ENCODE results near the gene SLC39A7. TPM values are rescaled to one million over a fixed set of nuclear protein-coding genes. Genes with fewer than 3 reads are reported as not detected.
A peak's percentile ranks its signal among the peaks of the same experiment; 100 is the strongest.

The SLC39A7 gene
- total and polyA plus RNA-seq, 2 of the 13 experiments (the other 11 are each of a cell fraction or from before 2014, with no cell fraction given): 142 to 229 TPM

DNA sequence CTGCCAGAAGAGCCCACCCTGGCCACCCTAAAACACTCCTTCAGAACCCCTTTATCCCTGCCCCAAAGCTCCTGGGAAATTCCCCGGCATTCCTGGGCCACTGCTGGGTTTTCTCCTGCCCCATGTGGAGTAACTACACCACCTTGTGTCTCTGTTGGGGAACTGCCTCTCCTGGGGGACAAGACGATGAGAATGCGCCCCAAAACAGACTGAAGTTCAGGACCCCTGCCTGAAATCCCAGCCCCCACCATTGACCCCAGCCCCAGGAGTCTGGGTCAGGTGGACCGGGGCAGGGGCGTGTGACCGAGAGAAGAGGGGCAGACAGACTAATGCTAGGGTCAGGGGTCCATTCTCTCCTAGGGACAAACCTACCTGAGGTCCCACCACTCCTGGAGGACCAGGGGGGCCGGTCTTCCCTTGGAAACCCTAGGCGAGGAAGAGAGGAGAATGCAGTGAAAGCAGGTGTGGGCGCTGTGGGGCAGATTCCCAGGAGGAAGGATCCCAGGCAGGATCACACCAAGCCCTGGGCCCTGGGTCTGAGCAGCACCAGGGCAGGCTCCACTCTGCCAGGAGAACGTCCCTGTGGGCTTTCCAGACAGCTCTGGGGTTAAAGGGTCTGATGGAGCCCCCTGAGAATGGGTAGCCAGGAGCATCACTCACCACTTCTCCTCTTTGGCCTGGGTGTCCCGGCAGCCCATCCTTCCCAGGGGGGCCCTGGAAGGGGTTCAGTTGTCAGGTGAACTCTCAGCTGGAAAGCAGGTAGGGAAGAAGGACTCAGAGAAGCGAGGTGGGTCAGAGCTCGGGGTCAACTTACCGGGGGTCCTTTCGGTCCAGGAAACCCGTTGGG is 27.8 kb upstream of the SLC39A7 start (continued):
- TF ChIP-seq ZNF646 (CRISPR knock-in tag; IDR thresholded peaks at IDR 0.05): no peak
- no peak for TF ChIP-seq CC2D1A (CRISPR knock-in tag; IDR thresholded peaks at IDR 0.05)
- TF ChIP-seq FOXJ3 (CRISPR knock-in tag; IDR thresholded peaks at IDR 0.05; ENCODE audit: borderline replicate concordance): no peak
- TF ChIP-seq ZNF256 (CRISPR knock-in tag; conservative IDR thresholded peaks at IDR 0.05): no peak
- TF ChIP-seq, protein P1, sequence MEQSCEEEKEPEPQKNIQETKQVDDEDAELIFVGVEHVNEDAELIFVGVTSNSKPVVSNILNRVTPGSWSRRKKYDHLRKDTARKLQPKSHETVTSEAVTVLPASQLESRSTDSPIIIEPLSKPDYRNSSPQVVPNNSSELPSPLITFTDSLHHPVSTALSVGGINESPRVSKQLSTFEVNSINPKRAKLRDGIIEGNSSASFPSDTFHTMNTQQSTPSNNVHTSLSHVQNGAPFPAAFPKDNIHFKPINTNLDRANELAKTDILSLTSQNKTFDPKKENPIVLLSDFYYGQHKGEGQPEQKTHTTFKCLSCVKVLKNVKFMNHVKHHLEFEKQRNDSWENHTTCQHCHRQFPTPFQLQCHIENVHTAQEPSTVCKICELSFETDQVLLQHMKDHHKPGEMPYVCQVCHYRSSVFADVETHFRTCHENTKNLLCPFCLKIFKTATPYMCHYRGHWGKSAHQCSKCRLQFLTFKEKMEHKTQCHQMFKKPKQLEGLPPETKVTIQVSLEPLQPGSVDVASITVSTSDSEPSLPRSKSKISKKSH (CRISPR knock-in tag; IDR thresholded peaks at IDR 0.05; ENCODE audit: borderline replicate concordance): no peak
- no peak for TF ChIP-seq HOXA9 (CRISPR knock-in tag; IDR thresholded peaks at IDR 0.05; ENCODE audit: borderline replicate concordance)
- no peak for TF ChIP-seq ZNF253 (CRISPR knock-in tag; IDR thresholded peaks at IDR 0.05; ENCODE audit: borderline replicate concordance)
- TF ChIP-seq, protein P2, sequence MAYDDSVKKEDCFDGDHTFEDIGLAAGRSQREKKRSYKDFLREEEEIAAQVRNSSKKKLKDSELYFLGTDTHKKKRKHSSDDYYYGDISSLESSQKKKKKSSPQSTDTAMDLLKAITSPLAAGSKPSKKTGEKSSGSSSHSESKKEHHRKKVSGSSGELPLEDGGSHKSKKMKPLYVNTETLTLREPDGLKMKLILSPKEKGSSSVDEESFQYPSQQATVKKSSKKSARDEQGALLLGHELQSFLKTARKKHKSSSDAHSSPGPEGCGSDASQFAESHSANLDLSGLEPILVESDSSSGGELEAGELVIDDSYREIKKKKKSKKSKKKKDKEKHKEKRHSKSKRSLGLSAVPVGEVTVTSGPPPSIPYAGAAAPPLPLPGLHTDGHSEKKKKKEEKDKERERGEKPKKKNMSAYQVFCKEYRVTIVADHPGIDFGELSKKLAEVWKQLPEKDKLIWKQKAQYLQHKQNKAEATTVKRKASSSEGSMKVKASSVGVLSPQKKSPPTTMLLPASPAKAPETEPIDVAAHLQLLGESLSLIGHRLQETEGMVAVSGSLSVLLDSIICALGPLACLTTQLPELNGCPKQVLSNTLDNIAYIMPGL (CRISPR knock-in tag; IDR thresholded peaks at IDR 0.05; ENCODE audit: borderline replicate concordance in 1 of 2, low read depth in 1 of 2): peak in 1 of 2 experiments; percentile 37; a peak in 1 of 4 replicates
- TF ChIP-seq SNAPC4 (CRISPR knock-in tag; IDR thresholded peaks at IDR 0.05): no peak
- TF ChIP-seq XRCC5 (optimal IDR thresholded peaks at IDR 0.05; ENCODE audit: low read length): peak; percentile 48
- TF ChIP-seq ZSCAN9 (CRISPR knock-in tag; IDR thresholded peaks at IDR 0.05; ENCODE audit: borderline replicate concordance): no peak
- no peak for TF ChIP-seq TAF1 (CRISPR knock-in tag; IDR thresholded peaks at IDR 0.05)
